Activated CD4-positive, alpha-beta T cell treated with anti-CD3 and anti-CD28 coated beads for 24 hours (primary cell): ENCODE measurements around the gene SHCBP1L.

Source experiments
- DNase-seq, 2 donors: peaks; one replicate each; pipeline ENCODE4 v3.0.0-alpha.2; 2020; ENCODE audit warnings: low read depth in 2 of 2

SHCBP1L gene

GRCh38 chr1:182952677-182953444 is at the start of gene SHCBP1L:
Gene SHCBP1L, minus strand, starts transcription at chr1:182953166. Its CDS starts 33 bp downstream, at chr1:182953133.
- DNase-seq: no peak

GRCh38 chr1:183002267-183002666 is 49.3 kb upstream of the SHCBP1L start:
- no peak for DNase-seq

GRCh38 chr1:183000167-183000962 is 47.4 kb upstream of the SHCBP1L start:
- no peak for DNase-seq

- no peak for DNase-seq
Observed at GRCh38 chr1:182998482-182998881, 45.5 kb upstream of the SHCBP1L start.

- no peak for DNase-seq
Observed at GRCh38 chr1:182996816-182997215, 43.9 kb upstream of the SHCBP1L start.

GRCh38 chr1:182995894-182996293 is 42.9 kb upstream of the SHCBP1L start:
- no peak for DNase-seq

GRCh38 chr1:182993746-182994145 is 40.8 kb upstream of the SHCBP1L start:
- DNase-seq: no peak

- DNase-seq: no peak
Observed at GRCh38 chr1:182990413-182991144, 37.6 kb upstream of the SHCBP1L start.

- DNase-seq: no peak
Observed at GRCh38 chr1:182985876-182986275, 32.9 kb upstream of the SHCBP1L start.

- no peak for DNase-seq
Observed at GRCh38 chr1:182984621-182985020, 31.7 kb upstream of the SHCBP1L start.

GRCh38 chr1:182984138-182984537 is 31.2 kb upstream of the SHCBP1L start:
- no peak for DNase-seq

- DNase-seq: no peak
Observed at GRCh38 chr1:182978151-182978853, 25.3 kb upstream of the SHCBP1L start.

- no peak for DNase-seq
Observed at GRCh38 chr1:182977480-182977879, 24.5 kb upstream of the SHCBP1L start.

GRCh38 chr1:182974506-182975191 is 21.7 kb upstream of the SHCBP1L start:
- DNase-seq: no peak

- no peak for DNase-seq
Observed at GRCh38 chr1:182972829-182973228, 19.9 kb upstream of the SHCBP1L start.

- DNase-seq: no peak
Observed at GRCh38 chr1:182972231-182972630, 19.3 kb upstream of the SHCBP1L start.

- no peak for DNase-seq
Observed at GRCh38 chr1:182971219-182971618, 18.3 kb upstream of the SHCBP1L start.

- no peak for DNase-seq
Observed at GRCh38 chr1:182968836-182969734, 16.1 kb upstream of the SHCBP1L start.

- DNase-seq: no peak
Observed at GRCh38 chr1:182968151-182968741, 15.3 kb upstream of the SHCBP1L start.

- DNase-seq: no peak
Observed at GRCh38 chr1:182965861-182966260, 12.9 kb upstream of the SHCBP1L start.
